ENCODE data around the gene CIDEC.

Gene CIDEC

DNA sequence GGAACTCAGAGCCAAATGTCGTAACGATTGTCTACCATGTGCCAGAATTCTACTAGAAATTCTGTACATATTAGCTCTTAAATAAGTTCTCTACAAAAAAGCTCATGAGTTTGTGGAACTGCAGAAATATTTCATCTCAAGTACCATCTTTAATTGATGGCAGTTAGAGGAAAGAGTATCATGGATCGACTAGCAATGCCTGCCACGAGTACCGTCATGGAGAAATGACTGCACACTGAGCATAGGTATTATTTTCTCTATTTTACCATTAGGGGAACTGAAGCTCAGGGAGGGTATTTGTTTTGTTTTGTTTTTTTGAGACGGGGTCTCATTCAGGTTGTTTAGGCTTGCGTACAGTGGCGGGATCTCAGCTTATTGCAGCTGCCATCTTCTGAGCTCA, 39.0 kb downstream of the CIDEC start:
- no peak for DNase-seq

DNA sequence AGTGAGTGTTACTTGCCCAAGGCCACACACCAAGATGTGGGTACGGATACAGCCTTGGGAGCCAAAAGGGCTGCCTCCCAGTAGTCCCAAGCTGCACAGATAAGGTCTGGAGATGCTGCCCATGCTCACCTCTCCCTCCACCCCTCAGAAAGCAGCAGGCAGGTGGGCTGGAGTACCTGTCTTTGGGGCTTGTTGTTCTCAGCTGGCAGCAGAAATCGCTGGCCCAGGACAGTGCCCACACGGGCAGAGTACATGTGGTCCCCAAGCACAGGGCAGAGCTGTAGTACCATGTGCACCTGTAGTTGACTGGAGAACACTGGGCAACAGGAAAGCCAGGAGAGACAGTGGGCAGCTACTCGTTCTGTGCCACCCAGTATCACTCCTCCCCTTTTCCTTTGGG, 41.2 kb downstream of the CIDEC start:
- no peak for DNase-seq

- no peak for DNase-seq
Observed at GRCh38 chr3:9837701-9838582, 42.1 kb downstream of the CIDEC start.

- DNase-seq: no peak
Observed at GRCh38 chr3:9834520-9835380, 45.3 kb downstream of the CIDEC start.

GRCh38 chr3:9833078-9833477, 47.0 kb downstream of the CIDEC start:
- DNase-seq: no peak

DNA sequence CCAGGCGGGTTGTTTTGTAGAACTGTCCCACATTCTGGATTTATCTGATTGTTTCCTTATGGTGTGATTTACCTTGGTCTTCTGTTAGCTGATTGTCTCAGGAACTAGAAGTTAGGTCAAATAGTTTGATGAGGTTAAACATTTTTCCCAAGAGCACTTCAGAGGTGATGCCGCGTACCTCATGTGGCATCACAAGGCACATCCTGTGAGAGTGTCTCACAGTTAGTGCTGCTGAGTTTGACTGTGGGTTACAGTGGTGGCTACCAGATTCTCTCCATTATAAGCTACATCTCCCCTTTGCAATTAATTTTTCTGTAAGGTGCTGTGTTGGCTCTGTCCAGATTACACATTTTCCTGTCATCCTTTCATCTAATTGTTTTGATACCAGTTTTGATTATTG, 48.8 kb downstream of the CIDEC start:
- no peak for DNase-seq

DNA sequence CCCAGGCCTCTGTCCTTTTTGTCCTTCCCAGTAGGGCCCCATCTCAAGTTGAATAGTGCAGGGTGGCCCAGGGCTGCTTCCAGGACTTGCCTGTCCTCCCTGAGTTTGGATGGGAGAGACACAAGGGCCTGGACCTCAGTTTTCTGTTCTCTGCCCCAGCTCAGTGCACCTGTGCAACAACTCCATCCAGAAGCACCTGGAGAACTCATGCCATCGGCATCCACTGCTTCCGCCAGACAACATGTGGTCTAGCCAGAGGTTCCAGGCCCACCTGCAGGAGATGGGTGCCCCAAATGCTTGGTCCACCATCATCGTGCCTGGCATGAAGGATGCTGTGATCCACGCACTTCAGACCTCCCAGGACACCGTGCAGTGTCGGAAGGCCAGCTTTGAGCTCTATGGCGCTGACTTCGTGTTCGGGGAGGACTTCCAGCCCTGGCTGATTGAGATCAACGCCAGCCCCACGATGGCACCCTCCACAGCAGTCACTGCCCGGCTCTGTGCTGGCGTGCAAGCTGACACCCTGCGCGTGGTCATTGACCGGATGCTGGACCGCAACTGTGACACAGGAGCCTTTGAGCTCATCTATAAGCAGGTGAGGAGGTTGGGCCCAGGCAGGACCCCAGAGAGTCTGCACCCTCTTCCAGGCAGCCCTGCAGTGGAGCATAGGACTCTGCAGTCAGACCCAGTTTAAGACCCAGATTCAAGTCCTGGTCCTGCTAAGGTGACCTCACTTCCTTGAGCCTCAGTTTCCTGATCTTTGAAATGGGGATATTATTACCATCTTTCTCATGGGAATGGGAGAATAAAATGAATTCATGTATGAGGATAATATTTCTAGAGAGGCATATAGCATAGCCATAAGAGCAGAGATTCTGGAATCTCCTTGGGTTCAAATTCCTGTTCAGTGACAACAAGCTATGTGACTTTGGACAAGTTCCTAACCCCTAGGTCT, 51.0 kb downstream of the CIDEC start:
- no peak for DNase-seq

GRCh38 chr3:9826815-9827573, 53.1 kb downstream of the CIDEC start:
- DNase-seq: no peak

- no peak for DNase-seq
Observed at GRCh38 chr3:9825451-9826040, 54.5 kb downstream of the CIDEC start.

DNA sequence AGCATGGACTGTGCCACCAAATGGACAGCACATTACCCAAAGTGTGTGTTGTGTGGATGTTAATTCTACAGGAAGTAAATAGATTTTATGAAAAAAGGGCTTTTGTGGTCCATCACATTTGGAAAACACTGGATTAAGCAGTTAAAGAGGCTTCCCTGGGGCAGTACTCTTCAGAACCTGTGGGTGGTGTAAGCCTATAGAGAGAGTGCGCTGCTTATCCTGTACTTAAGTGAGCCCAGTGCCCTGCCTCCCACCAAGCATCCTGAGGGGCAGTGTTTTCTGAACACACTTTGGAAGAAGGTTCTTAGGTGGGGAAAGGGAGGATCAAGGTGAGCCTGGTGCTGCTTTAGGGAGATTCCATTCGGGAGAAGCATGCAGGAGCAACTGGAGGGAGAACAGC, 59.1 kb downstream of the CIDEC start:
- DNase-seq: no peak

DNA sequence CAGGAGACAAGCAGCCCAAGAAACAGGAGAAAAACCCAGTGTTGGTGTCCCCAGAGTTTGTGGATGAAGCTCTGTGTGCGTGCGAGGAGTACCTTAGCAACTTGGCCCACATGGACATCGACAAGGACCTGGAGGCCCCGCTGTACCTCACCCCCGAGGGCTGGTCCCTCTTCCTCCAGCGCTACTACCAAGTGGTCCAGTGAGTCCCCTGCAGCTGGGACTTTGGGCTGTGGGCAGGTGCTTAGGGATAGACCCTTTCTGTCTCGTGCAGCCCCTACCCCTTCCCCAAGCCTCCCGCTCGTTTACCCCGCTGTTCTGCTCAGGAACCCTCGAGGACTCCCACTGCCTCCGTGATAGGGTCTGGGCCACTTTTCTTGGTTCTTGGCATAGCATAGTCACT, 59.5 kb downstream of the CIDEC start:
- no peak for DNase-seq

DNA sequence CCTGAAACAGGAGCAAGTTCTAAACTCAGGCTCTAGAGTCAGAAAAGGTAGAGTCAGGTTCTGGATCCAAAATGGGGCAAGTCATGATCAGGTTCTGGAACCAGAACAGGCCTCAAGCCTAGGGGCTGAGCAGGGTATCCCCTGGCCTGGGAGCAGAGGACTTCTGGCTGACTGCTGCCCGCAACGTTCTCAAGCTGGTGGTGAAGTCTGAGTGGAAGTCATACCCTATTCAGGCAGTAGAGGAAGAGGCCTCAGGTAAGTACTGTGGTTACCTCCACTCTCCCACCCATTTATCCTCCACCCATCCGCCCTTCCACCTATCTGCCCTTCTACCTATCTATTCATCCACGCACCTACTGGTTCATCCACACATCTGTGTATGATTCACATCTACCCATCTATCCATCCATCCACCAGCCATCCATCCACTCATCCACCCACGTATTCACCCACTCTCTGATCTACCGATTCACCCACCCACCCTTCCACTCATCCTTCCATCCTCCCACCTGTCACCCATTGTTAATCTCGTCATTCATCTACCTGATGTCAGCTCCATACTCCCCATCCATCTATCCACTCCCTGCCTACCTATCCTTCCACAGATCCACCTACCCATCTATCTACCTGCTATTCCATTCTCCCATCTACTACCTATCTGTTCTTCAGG, 61.3 kb downstream of the CIDEC start:
- no peak for DNase-seq

DNA sequence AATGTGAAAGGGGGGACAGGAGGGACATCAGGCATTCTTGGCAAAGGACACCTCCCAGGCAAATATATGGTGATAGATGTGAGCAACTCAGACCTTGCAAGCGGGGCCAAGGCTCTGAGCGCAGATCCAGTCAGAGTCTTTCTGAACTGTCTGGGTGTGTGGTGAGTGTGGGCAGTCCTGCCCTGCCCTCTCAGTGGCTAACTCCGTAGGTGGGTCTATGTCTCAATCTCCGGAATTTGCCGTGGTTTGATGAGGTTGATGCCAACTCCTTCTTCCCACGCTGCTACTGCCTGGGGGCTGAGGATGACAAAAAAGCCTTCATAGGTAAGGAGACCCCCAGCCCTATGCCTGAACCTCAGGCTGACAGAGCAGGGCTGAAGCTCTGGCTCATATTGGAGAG, 62.6 kb downstream of the CIDEC start:
- DNase-seq: no peak

All from activated effector memory CD4-positive, alpha-beta T cell treated with anti-CD3 and anti-CD28 coated beads, Interleukin-2, amount 50 U/mL, for 16 hours (primary cell).